22Rv1 (cell line): Measurements from ENCODE around the gene CCDC6.

ENCODE experiments used
- ZFX ChIP-seq: fragments of 450-650 bp; IDR thresholded peaks from 2 replicates; pipeline ENCODE4 v1.6.1; 2017; ENCODE audit warnings: antibody characterized with exemption, borderline replicate concordance
- TF ChIP-seq, protein P1 (sequence below): fragments of 450-650 bp; IDR thresholded peaks from 2 replicates; pipeline ENCODE4 v1.5.1; 2017; ENCODE audit warnings: mild to moderate bottlenecking

GRCh38 chr10:59867590-59867989 is 38.8 kb downstream of the CCDC6 start:
- TF ChIP-seq, protein P1, sequence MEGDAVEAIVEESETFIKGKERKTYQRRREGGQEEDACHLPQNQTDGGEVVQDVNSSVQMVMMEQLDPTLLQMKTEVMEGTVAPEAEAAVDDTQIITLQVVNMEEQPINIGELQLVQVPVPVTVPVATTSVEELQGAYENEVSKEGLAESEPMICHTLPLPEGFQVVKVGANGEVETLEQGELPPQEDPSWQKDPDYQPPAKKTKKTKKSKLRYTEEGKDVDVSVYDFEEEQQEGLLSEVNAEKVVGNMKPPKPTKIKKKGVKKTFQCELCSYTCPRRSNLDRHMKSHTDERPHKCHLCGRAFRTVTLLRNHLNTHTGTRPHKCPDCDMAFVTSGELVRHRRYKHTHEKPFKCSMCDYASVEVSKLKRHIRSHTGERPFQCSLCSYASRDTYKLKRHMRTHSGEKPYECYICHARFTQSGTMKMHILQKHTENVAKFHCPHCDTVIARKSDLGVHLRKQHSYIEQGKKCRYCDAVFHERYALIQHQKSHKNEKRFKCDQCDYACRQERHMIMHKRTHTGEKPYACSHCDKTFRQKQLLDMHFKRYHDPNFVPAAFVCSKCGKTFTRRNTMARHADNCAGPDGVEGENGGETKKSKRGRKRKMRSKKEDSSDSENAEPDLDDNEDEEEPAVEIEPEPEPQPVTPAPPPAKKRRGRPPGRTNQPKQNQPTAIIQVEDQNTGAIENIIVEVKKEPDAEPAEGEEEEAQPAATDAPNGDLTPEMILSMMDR = no peak
- no peak for TF ChIP-seq ZFX
